Measurements from ENCODE around the gene CEBPG.

Gene CEBPG

GRCh38 chr19:33399081-33399744 lies 25.7 kb downstream of the CEBPG start:
- H3K27ac ChIP-seq (replicated peaks), result no peak overlapping the region
- no peak for DNase-seq (ENCODE audit: low read depth in 1 of 2, low spot score in 1 of 2)
- H3K27me3 ChIP-seq (ENCODE audit: insufficient read depth, poor library complexity, severe bottlenecking), result no peaks in the 10 kb centered on the region
- H3K4me3 ChIP-seq (replicated peaks; ENCODE audit: insufficient read depth, low read length), result no peak overlapping the region
- TF ChIP-seq CTCF (IDR thresholded peaks at IDR 0.05; ENCODE audit: insufficient read depth, low read length), result no peak
- TF ChIP-seq SPI1 (IDR thresholded peaks at IDR 0.05; ENCODE audit: borderline replicate concordance, low read depth), result no peak
- no peak for TF ChIP-seq GABPA (IDR thresholded peaks at IDR 0.05; ENCODE audit: low read depth)
- TF ChIP-seq POLR2AphosphoS5 (IDR thresholded peaks at IDR 0.05; ENCODE audit: low read depth), result no peak
- no peak for TF ChIP-seq REST (IDR thresholded peaks at IDR 0.05; ENCODE audit: insufficient replicate concordance, low read depth)

- TF ChIP-seq SPI1 (IDR thresholded peaks at IDR 0.05; ENCODE audit: borderline replicate concordance, low read depth) (no peak), CTCF (IDR thresholded peaks at IDR 0.05; ENCODE audit: insufficient read depth, low read length) (no peak), REST (IDR thresholded peaks at IDR 0.05; ENCODE audit: insufficient replicate concordance, low read depth) (no peak), GABPA (IDR thresholded peaks at IDR 0.05; ENCODE audit: low read depth) (no peak), POLR2AphosphoS5 (IDR thresholded peaks at IDR 0.05; ENCODE audit: low read depth) (no peak)
- Histone ChIP-seq H3K4me3 (replicated peaks; ENCODE audit: insufficient read depth, low read length) (no peak overlapping the region), H3K27ac (replicated peaks) (no peak overlapping the region), H3K27me3 (ENCODE audit: insufficient read depth, poor library complexity, severe bottlenecking) (no peaks in the 10 kb centered on the region)
- DNase-seq (ENCODE audit: low read depth in 1 of 2, low spot score in 1 of 2), result no peak
Measured at GRCh38 chr19:33399745-33400681, 26.5 kb downstream of the CEBPG start.

GRCh38 chr19:33400856-33401682 lies 27.6 kb downstream of the CEBPG start:
- no peak for TF ChIP-seq SPI1 (IDR thresholded peaks at IDR 0.05; ENCODE audit: borderline replicate concordance, low read depth)
- TF ChIP-seq CTCF (IDR thresholded peaks at IDR 0.05; ENCODE audit: insufficient read depth, low read length), result no peak
- TF ChIP-seq REST (IDR thresholded peaks at IDR 0.05; ENCODE audit: insufficient replicate concordance, low read depth), result no peak
- no peak for TF ChIP-seq POLR2AphosphoS5 (IDR thresholded peaks at IDR 0.05; ENCODE audit: low read depth)
- TF ChIP-seq GABPA (IDR thresholded peaks at IDR 0.05; ENCODE audit: low read depth), result no peak
- H3K27ac ChIP-seq (replicated peaks), result no peak overlapping the region

More at GRCh38 chr19:33400856-33401682, 27.6 kb downstream of the CEBPG start:
- Histone ChIP-seq H3K27me3 (ENCODE audit: insufficient read depth, poor library complexity, severe bottlenecking) (no peaks in the 10 kb centered on the region), H3K4me3 (replicated peaks; ENCODE audit: insufficient read depth, low read length) (no peak overlapping the region)
- DNase-seq (ENCODE audit: low read depth in 1 of 2, low spot score in 1 of 2), result no peak
